Epithelial cell of proximal tubule (primary cell): ENCODE results near the gene PTPRB. TPM values are rescaled to one million over a fixed set of nuclear protein-coding genes. Genes with fewer than 3 reads are reported as not detected.

Experiments used
- DNase-seq: peaks from one replicate; pipeline ENCODE4 v3.0.0-alpha.2; 2011; ENCODE audit warnings: low read depth
- H3K4me3 ChIP-seq: 2 replicates; pipeline ENCODE4 v1.5.1; 2011; ENCODE audit warnings: low read depth, mild to moderate bottlenecking, low read length
- total RNA-seq: library from RNA; depleted of rRNA; stranded (reverse); fragments of >200 nt; gene quantifications from 2 replicates; pipeline ENCODE4 v1.2.3, GENCODE V29; 2015
- TF ChIP-seq, protein P1 (sequence below): conservative IDR thresholded peaks from 2 replicates; pipeline ENCODE4 v1.5.1; 2012; ENCODE audit warnings: low read depth, mild to moderate bottlenecking, low read length

PTPRB gene
- total RNA-seq, 1 donor from 2014 or later: 1.6 TPM

DNA sequence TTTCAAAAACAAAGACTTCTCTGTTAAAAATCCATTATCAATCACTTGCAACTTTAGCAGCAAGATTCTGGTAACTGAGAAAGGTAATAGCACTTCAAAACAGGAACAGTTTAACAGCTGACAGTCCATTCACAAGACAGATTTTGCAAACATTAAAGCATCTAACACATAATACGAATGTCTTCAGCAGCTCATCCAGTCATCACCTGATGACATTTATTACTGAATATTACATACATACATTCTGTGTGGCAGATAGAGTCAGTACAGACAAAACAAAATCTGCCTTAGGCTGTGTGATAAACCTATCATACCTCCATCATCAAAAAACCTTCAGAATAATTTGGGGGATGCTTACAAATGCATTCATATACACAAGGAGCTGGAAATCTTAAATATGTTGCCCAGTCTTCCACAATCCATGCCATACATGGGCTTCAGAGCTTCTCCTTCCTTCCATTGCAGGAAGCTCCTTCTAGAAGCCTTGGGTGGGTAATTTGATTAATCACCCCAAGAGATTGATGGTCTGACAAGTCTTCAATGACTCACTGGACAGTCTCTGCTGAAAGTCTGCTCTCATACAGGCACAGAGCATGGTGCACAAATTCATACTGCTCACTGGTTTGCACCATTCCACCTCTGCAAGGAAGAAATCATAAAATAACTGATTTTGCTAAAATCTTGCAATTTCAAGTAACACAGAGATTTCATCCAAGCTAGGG lies 1.6 kb upstream of the PTPRB start:
- DNase-seq: no peak
- TF ChIP-seq, protein P1, sequence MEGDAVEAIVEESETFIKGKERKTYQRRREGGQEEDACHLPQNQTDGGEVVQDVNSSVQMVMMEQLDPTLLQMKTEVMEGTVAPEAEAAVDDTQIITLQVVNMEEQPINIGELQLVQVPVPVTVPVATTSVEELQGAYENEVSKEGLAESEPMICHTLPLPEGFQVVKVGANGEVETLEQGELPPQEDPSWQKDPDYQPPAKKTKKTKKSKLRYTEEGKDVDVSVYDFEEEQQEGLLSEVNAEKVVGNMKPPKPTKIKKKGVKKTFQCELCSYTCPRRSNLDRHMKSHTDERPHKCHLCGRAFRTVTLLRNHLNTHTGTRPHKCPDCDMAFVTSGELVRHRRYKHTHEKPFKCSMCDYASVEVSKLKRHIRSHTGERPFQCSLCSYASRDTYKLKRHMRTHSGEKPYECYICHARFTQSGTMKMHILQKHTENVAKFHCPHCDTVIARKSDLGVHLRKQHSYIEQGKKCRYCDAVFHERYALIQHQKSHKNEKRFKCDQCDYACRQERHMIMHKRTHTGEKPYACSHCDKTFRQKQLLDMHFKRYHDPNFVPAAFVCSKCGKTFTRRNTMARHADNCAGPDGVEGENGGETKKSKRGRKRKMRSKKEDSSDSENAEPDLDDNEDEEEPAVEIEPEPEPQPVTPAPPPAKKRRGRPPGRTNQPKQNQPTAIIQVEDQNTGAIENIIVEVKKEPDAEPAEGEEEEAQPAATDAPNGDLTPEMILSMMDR: no peak
- no peak overlapping the region for H3K4me3 ChIP-seq

- no peak overlapping the region for H3K4me3 ChIP-seq
- TF ChIP-seq, protein P1: no peak
- DNase-seq: no peak
These were observed 1.5 kb downstream of the PTPRB start for GRCh38 chr12:70635755-70636154.

DNA sequence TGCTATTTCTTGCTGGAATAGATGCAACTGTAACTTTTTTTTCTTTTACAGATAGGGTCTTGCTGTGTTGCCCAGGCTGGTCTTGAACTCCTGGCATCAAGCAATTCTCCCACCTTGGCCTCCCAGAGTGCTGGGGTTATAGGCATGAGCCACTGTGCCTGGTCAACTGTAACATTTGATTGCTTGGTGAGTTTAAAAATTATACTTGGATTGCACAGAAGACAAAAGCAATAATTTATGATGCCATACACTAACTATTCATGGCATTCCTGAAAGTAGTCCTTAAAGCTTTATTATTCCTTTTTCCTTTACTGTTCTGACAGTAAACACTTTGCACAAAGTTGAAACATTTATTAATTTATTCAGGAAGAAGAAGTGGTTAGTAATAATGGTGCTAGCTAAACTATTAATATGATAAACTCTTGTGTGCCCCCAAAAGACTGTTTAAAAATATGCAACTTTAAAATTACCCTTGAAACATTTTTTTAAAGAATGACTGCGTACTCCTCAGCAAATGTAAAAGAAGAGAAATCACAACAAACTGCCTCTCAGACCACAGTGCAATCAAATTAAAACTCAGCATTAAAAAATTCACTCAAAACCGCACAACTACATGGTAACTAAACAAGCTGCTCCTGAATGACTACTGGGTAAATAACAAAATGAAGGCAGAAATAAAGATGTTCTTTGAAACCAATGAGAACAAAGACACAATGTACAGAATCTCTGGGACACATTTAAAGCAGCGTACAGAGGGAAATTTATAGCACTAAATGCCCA lies 8.3 kb downstream of the PTPRB start:
- no peak overlapping the region for H3K4me3 ChIP-seq
- DNase-seq: no peak
- TF ChIP-seq, protein P1: no peak

DNA sequence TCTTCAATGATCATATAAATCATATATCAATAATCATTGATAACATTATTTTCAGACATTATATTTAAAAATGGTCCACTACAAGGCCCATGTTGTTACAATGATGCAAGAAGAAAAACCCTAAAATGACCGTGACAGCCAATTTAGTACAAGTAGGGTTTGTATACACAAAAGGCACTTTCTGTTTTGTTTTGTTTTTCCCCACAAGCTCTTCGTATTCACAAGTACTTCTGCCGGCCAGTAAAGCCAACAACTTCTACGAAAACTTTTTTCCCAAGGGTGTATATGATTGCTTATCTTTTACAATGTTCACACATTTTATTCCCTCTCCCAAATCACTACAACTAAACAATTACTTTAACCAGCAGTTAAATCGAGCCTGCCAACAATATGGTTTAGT lies 9.6 kb downstream of the PTPRB start:
- TF ChIP-seq, protein P1: no peak
- H3K4me3 ChIP-seq: no peak overlapping the region
- DNase-seq: no peak

- no peak overlapping the region for H3K4me3 ChIP-seq
- TF ChIP-seq, protein P1: no peak
- no peak for DNase-seq
These were observed 11.0 kb downstream of the PTPRB start for GRCh38 chr12:70626180-70626579.

- DNase-seq: no peak
- TF ChIP-seq, protein P1: no peak
These were observed 17.6 kb downstream of the PTPRB start for GRCh38 chr12:70619471-70620152.

More at GRCh38 chr12:70619471-70620152, 17.6 kb downstream of the PTPRB start:
- no peak overlapping the region for H3K4me3 ChIP-seq
